NCI-H2029 (cell line): Measurements from ENCODE around the gene SHISA4.
A peak's percentile ranks its signal among the peaks of the same experiment; 100 is the strongest.
"Not testable (repeated sequence)": the region's sequence is repeated elsewhere in the genome, so short reads cannot be mapped to it uniquely, and the experiment has no call there.

Experiments used
- DNase-seq: peaks from one replicate; lab custom pipeline; 2025; lab: John Stamatoyannopoulos, UW

The SHISA4 gene

GRCh38 chr1:201898992-201899391 is 10.3 kb downstream of the SHISA4 start:
- DNase-seq, result no peak

- no peak for DNase-seq
These were observed 11.2 kb downstream of the SHISA4 start for GRCh38 chr1:201899683-201900429.

GRCh38 chr1:201900476-201900875 is 11.8 kb downstream of the SHISA4 start:
- DNase-seq, result no peak

- DNase-seq, result not testable (repeated sequence)
These were observed 12.3 kb downstream of the SHISA4 start for GRCh38 chr1:201901036-201901435.

DNA sequence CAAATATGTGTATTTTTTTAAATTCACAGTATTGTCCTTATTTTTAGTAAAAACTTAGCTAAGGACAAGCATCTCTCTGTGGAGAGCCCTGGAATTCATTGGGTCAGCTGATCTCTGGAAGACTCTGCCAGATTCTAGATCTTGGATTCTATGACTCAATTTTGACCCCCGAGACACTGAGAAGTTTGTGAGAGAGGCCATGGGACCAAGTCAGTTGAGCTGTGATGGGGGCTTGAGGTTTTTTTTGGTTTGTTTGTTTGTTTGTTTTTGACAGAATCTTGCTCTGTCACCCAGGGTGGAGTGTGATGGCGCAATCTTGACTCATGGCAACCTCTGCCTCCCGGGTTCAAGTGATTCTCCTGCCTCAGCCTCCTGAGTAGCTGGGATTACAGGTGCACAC is 13.5 kb downstream of the SHISA4 start:
- no peak for DNase-seq

DNA sequence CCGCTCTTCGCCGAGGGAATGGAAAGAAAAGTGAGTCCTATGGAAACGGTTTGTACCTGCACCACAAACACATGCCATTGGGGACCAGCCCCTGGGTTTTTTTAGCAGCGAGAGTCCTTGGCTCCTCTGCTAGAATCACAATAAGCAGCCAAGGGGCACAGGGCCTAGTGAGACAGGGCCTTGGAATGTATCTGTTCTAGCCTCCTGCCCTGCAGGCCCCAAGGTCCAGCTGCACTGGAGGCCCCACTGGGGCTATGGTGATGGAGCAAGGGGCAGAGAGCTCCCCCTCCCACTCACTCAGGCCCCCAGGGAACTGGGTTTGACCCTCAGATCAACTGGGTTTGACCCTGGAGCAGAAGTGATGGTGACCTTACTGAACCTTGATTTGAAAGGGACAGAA is 14.4 kb downstream of the SHISA4 start:
- DNase-seq, result no peak

DNA sequence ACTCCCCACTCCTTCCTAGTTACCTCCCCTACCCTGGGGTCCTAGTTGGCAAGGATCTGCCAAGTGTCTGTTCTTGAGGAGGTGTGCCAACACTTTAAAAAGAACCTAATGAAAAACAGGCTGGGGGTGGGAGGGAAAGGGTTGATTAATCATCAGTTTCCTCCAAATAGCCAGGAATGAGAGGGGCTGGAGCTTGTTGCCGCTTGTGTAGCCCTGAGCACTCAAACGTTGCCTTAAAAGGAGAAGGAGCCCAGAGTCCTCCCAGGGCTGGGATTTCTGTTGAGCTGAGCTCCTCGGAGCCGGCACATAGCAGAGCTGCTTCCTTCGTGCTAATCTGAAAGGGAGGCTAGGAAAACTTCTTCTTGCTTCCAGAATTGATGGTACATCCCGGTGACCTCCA is 15.9 kb downstream of the SHISA4 start:
- DNase-seq, result no peak

GRCh38 chr1:201905234-201905890 is 16.7 kb downstream of the SHISA4 start:
- DNase-seq, result no peak

GRCh38 chr1:201906336-201906735 is 17.6 kb downstream of the SHISA4 start:
- no peak for DNase-seq

- DNase-seq, result no peak
These were observed 18.9 kb downstream of the SHISA4 start for GRCh38 chr1:201907621-201908020.

- DNase-seq, result no peak
These were observed 23.3 kb downstream of the SHISA4 start for GRCh38 chr1:201911826-201912571.

GRCh38 chr1:201912832-201913231 is 24.1 kb downstream of the SHISA4 start:
- DNase-seq, result no peak

DNA sequence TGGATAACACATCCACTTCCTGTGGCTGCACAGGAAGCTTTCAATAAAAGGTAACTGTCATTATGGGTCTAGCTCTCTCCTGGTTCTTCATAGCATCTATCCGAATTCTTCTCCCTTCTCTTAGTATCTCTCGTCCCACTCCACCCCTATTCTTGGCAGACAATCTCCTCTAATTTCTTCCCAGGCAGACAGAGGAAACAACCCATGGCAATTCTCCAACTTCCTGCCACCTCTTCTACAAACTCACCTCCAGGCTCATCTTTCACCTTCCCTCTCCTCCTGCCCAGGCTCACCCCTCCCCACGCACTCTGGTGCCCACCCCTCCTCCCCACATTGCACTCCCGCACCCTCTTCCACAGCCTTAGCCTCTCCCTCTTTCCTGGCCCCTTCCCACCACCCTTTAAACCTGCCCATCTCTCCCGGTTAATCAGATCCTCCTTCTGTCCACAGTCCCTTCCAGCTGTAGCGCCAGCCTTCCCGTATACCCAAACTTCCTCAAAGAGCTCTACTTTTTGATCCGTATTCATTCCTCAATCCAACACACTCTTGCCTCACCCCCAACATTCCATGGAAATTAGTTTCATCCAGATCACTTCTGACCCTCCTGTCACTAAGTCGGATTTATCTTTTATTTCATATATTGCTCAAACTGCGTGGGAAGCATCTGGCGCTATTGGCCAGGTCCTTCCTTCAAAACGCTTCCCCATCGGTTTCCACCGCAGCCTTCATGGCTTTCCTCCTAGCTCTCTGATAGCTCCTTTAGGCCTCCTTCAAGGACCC is 25.9 kb downstream of the SHISA4 start:
- no peak for DNase-seq

GRCh38 chr1:201916649-201917249 is 28.1 kb downstream of the SHISA4 start:
- DNase-seq, result peak; percentile 17

- DNase-seq, result no peak
These were observed 28.8 kb downstream of the SHISA4 start for GRCh38 chr1:201917362-201918033.

- no peak for DNase-seq
These were observed 29.6 kb downstream of the SHISA4 start for GRCh38 chr1:201918343-201918742.

DNA sequence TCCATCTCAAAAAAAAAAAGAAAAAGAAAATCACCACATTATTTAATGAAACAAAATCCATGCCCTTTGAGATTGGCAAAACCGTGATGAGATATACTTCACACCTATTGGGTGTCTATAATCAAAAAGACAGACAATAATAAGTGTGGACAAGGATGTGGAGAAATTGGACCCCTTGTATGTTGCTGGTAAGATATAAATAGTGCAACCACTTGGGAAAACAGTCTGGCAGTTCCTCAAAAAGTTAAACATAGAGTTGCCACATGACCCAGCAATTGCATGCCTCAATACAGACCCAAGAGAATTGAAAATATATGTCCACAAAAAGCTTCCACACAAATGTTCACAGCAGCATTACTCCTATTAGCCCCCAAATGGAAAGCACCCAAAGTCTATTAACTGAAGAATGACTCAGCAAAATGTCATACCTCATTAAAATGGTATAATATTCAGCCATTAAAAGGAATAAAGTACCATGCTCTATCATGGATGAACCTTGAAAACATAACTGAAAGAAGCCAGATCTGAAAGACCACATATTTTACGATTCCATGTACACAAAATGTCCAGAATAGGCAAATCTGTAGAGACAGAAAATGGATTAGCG is 33.4 kb downstream of the SHISA4 start:
- no peak for DNase-seq

GRCh38 chr1:201925301-201925567 is 36.5 kb downstream of the SHISA4 start:
- no peak for DNase-seq

GRCh38 chr1:201925981-201926645 is 37.4 kb downstream of the SHISA4 start:
- no peak for DNase-seq

DNA sequence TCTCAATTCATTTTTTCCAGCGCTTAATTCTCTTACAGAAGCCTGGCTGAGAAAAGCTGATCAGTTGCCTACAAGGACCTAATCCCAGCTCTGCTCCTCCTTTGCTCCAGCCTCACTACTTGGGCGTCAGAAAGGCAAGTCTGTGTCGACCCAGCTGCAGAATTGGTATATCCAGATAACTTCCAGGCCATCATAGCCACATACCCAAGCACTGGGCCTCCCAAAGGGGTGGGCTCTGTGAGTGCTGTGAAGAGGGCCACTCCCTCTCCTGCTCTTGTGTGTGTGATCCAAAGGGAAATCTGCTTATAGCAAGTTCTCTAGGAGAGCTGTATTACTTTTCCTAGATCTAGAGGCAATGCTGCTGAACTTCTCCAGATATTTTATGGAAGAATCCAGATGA is 39.6 kb downstream of the SHISA4 start:
- no peak for DNase-seq

DNA sequence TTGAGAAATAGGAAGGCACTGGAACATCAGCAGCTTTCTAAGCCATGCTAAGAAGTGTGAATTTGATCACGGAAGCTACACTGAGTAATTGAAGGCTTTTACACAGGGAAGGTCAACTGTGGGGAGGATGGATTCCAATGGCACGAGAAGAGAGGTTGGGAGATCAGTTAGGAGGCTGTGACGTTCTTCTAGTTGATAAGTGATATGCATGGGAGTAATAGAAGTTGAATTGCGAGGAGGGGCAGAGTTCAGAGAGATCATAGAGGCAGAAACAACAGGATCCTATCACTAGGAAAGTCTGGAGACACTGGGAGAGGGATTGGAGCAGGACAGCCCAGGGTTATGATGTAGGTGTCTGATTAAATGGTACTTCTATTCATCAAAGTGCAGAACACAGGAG is 41.4 kb downstream of the SHISA4 start:
- DNase-seq, result no peak
